NK-92 treated with Interleukin-12 subunit alpha and Interleukin-12 subunit beta, amount 100 ng/mL, for 24 hours (cell line): ENCODE data around the gene FSTL4.
"Not testable (repeated sequence)": the region's sequence is repeated elsewhere in the genome, so short reads cannot be mapped to it uniquely, and the experiment has no call there.

Experiments used
- DNase-seq: peaks from one replicate; lab custom pipeline; 2025; lab: John Stamatoyannopoulos, UW

Gene FSTL4

GRCh38 chr5:133454442-133454841, 157.9 kb downstream of the FSTL4 start:
- no peak for DNase-seq

- no peak for DNase-seq
Observed at GRCh38 chr5:133453831-133454230, 158.5 kb downstream of the FSTL4 start.

- DNase-seq = no peak
Observed at GRCh38 chr5:133453084-133453780, 159.1 kb downstream of the FSTL4 start.

DNA sequence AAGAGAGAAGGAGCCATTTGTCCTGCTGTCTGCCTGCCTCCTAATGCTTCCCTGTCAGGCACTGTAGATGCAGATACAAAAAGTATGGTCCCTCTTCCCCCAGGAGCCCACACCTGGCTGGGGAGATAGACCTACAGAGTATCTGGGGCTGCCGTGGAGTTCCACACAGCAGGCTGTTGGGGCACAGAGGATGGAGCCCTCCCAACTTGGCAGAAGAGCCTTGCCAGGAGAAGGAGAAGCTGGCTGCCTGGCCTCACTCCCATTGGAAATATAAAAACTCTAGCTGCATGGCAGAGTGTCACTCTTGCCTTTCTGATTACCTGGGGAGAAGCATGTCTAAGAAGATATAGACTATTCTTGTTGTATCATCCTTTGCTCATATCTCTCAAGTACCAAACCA, 160.4 kb downstream of the FSTL4 start:
- no peak for DNase-seq

GRCh38 chr5:133450286-133450685, 162.1 kb downstream of the FSTL4 start:
- DNase-seq = no peak

- DNase-seq = no peak
Observed at GRCh38 chr5:133449181-133449580, 163.2 kb downstream of the FSTL4 start.

DNA sequence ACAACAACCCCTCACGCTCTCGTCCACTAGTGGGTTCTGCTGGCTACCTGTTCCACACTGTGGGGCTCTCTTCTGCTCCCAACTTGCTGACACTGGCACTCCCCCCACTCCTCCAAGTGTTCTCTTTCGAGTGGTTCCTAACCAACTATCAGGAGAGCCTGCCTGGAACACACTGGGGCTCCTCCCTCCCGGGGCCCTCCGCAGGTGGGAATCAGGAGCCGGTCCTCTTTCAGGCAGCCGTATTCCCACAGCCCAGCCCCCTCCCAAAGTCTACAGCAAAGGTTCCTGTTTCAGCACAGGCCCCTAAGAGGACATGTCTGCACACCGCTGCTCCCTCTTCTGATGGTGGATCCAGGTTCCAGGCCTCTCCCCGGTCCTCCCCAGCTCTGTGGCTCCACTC, 165.9 kb downstream of the FSTL4 start:
- no peak for DNase-seq

DNA sequence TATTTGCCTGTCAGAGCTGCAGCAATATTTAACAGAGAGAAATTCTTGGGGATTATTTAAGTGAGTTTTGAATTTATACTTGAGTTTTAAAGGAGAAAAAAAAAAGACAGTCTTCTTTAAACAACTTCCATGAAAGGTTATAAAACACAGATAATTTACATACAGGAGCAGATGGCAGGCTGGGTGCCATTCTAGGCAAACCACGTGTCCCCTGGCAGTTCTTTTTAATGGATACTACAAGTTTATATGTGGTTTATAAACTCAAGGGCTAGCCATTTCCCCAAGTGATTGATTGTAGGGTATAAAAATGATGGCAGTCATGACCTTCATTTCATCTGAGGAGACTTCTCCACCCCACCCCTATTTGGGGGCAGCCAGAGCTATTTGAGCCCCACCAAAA, 166.6 kb downstream of the FSTL4 start:
- no peak for DNase-seq

DNA sequence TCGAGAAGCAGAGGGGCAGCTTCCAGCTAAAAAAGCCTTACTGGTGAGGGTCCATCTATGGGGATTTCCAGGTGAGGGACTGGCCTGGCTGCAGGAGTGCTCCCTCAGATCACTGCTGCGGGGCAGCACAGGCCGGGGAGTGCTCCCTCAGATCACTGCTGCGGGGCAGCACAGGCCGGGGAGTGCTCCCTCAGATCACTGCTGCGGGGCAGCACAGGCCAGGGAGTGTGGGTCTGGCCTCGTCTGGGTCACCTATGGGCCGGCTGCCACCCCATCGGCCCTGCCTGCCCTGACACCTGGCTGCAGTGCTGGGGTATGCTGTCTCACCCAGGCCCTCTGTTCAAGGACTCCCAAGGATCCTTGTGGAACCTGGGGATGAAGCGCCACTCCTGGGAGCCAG, 167.1 kb downstream of the FSTL4 start:
- DNase-seq = not testable (repeated sequence)

DNA sequence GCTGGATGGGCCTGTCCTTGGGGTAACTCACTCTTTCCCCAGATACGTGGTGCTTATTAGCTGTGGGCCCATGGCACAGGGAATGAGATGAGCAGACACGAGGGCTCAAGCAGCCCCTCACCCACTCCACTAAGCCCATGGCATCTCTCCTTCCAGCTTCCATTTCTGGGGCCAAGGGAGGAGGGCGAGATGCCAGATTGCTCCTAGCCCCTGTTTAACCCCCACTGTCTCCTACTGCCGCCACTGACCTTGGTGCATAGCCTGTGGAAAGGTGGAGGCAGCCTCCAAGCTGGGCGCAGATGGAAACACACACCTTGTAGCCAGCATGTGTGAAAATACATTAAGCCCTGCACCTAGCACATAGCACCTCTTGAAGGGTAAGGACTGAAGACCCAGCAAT, 167.6 kb downstream of the FSTL4 start:
- DNase-seq = no peak

- DNase-seq = no peak
Observed at GRCh38 chr5:133441166-133441815, 171.1 kb downstream of the FSTL4 start.

- DNase-seq = no peak
Observed at GRCh38 chr5:133440467-133441115, 171.8 kb downstream of the FSTL4 start.

DNA sequence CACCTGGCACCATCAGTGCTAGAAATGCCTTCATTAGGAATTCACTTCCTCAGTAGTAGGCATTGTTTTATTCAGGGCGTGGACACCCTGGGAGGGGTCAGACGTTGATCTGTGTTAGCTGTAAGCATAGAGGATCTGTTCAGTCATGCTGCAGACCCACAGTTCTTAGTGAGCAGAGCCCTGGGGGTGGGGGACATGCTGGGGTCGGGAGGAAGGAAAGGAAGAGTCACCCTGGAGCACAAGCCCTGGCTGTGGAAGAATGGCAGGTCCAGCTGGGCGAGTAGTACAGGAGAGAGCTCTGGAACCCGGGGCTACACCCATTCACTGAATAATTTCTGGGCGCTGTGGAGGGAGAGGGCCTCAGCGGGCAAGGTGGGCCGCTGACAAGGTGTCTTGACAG, 172.5 kb downstream of the FSTL4 start:
- no peak for DNase-seq

- no peak for DNase-seq
Observed at GRCh38 chr5:133438487-133438886, 173.9 kb downstream of the FSTL4 start.

- no peak for DNase-seq
Observed at GRCh38 chr5:133434336-133434735, 178.0 kb downstream of the FSTL4 start.

DNA sequence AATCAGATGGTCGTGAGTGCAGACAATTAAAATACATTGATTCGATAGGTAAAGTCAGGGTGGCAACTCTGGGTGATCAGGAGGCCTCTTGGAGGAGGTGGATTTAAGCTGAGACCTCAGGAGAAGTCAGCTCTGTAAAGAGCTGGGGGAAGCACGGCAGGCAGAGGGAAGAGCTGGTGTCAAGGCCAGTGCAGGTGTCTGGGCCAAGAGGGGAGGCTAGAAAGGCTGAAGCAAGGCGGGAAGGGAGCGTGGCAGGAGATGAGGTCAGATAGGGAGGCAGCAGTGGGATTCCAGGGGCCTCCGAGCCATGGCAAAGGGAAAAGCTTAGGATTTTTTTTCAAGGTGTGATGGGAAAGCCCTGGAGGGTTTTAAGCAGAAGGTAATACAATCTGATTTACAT, 178.7 kb downstream of the FSTL4 start:
- DNase-seq = no peak

- no peak for DNase-seq
Observed at GRCh38 chr5:133432956-133433532, 179.3 kb downstream of the FSTL4 start.

- no peak for DNase-seq
Observed at GRCh38 chr5:133431326-133431865, 180.9 kb downstream of the FSTL4 start.

- DNase-seq = no peak
Observed at GRCh38 chr5:133430095-133430494, 182.2 kb downstream of the FSTL4 start.

DNA sequence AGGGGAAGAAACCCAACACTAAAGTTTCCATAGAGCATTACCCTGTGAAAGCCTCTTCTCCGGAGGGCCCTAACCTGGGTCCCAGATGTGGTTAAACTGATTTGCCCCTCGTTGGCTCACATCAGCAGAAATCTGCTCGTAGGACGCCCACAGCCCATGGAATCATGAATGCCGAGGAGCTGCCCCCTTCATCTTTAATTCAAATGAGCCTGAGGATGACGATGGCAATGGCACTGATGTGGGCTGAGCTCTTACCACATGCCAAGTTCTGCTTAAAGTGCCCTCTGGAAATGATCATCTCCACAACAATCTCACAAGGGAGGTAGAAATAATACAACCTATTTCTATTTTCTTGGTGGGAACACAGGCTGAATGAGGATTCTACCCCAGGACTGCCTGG, 183.3 kb downstream of the FSTL4 start:
- DNase-seq = no peak

DNA sequence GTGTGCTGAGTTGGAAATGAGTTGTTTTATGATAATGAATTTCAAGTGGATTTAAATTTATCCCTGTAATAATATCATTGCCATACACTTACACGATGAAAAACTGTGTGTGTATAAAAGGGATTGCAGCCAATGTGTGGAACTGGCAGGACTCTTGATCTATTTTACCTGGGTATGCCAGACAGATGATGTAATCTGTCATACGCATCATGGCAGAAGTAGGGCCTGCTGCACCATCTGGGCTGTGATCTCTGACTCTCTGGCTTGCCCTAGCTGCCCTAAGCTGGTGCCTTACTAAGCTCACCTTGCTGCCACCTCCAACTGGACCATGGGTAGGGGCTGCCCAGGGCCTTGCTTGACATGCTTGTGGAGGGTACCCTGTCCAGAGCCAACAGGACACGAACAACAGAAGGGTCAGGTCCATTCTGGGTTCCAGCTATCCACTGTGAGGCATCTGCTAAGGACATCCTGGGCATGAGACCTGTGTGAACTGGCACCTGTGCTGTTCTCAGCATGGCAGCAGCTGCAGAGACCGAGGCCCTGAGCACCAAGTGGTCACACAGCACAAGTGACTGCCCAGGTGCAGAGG, 184.2 kb downstream of the FSTL4 start:
- no peak for DNase-seq

- DNase-seq = no peak
Observed at GRCh38 chr5:133427121-133427777, 185.1 kb downstream of the FSTL4 start.
